Osteocyte (in vitro differentiated cells): ENCODE data around the gene ALOX12B. TPM values are rescaled to one million over a fixed set of nuclear protein-coding genes. Genes with fewer than 3 reads are reported as not detected.

Experiments
- DNase-seq: peaks from one replicate; pipeline ENCODE4 v3.0.0; 2021; ENCODE audit warnings: mixed read lengths; ENCODE audit not compliant: unreplicated experiment; ENCODE audit errors: extremely low spot score
- H3K27ac Mint-ChIP-seq: one replicate; pipeline ENCODE4 v1.8.0; 2021; ENCODE audit warnings: mild to moderate bottlenecking, mixed read lengths; ENCODE audit not compliant: unreplicated experiment
- H3K27me3 Mint-ChIP-seq: one replicate; pipeline ENCODE4 v1.8.0; 2021; ENCODE audit warnings: mixed read lengths; ENCODE audit not compliant: unreplicated experiment
- H3K36me3 Mint-ChIP-seq: one replicate; pipeline ENCODE4 v1.8.0; 2021; ENCODE audit warnings: mixed read lengths; ENCODE audit not compliant: unreplicated experiment
- H3K4me1 Mint-ChIP-seq: one replicate; pipeline ENCODE4 v1.8.0; 2021; ENCODE audit warnings: mixed read lengths; ENCODE audit not compliant: unreplicated experiment
- H3K4me3 Mint-ChIP-seq: one replicate; pipeline ENCODE4 v1.8.0; 2021; ENCODE audit warnings: mild to moderate bottlenecking, moderate library complexity, mixed read lengths; ENCODE audit not compliant: unreplicated experiment
- H3K9me3 Mint-ChIP-seq: one replicate; pipeline ENCODE4 v1.8.0; 2021; ENCODE audit warnings: mixed read lengths; ENCODE audit not compliant: unreplicated experiment
- total RNA-seq: library from RNA; stranded (reverse); gene quantifications from 2 replicates; pipeline ENCODE4 v1.2.1, GENCODE V29; 2021
- TF ChIP-seq, protein P1 (sequence below): fragments of 200-600 bp; sonication (generic); IDR thresholded peaks from 2 replicates; pipeline ENCODE4 v1.5.0; 2021; ENCODE audit warnings: antibody characterized with exemption, mild to moderate bottlenecking, moderate library complexity

The ALOX12B gene
- total RNA-seq, 1 donor from 2014 or later = not detected

DNA sequence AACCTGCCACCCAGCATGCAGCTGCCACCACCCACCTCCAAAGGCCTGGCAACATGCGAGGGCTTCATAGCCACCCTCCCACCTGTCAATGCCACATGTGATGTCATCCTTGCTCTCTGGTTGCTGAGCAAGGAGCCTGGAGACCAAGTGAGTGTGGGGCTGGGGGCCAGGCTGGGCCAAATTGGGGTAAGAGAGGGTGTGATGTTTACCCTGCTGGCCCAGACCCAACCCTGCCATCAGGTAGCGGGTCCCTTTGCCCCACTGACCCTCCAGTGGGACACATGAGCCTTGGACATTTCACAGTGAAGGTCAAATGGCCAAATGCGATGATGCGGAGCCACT, 39.8 kb downstream of the ALOX12B start:
- Mint-ChIP-seq H3K9me3 (no peaks in the 10 kb centered on the region), H3K4me3 (no peak overlapping the region), H3K27me3 (peaks cover 34% of the 10 kb centered on the region), H3K27ac (no peak overlapping the region), H3K4me1 (no peaks in the 10 kb centered on the region), H3K36me3 (no peaks in the 10 kb centered on the region)
- TF ChIP-seq, protein P1, sequence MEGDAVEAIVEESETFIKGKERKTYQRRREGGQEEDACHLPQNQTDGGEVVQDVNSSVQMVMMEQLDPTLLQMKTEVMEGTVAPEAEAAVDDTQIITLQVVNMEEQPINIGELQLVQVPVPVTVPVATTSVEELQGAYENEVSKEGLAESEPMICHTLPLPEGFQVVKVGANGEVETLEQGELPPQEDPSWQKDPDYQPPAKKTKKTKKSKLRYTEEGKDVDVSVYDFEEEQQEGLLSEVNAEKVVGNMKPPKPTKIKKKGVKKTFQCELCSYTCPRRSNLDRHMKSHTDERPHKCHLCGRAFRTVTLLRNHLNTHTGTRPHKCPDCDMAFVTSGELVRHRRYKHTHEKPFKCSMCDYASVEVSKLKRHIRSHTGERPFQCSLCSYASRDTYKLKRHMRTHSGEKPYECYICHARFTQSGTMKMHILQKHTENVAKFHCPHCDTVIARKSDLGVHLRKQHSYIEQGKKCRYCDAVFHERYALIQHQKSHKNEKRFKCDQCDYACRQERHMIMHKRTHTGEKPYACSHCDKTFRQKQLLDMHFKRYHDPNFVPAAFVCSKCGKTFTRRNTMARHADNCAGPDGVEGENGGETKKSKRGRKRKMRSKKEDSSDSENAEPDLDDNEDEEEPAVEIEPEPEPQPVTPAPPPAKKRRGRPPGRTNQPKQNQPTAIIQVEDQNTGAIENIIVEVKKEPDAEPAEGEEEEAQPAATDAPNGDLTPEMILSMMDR = no peak
- no peak for DNase-seq

DNA sequence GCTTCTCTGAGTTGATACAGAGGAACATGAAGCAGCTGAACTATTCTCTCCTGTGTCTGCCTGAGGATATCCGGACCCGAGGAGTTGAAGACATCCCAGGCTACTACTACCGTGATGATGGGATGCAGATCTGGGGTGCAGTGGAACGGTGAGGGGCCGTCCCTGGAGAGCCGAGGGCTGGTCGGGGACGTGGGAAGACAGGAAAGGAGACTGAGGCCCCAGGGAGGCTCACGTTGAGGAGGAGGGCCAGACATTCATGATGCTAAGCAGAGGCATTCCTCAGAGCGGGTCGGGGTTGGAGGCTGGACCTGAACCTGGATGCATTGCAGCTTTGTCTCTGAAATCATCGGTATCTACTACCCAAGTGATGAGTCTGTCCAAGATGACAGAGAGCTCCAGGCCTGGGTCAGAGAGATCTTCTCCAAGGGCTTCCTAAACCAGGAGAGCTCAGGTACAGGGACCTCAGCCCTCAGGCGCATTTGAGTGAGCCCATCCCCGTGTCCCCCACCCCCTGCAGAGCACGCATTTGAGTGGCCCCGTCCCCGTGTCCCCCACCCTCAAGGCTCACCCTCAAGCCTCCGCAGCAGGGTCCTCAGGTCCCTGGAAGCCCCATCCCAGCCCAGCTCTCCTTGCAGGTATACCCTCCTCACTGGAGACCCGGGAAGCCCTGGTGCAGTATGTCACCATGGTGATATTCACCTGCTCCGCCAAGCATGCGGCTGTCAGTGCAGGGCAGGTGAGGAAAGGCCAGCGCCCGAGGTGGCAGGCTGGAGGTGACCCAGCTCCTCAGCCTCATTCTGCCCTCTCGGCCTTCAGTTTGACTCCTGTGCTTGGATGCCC, 40.4 kb downstream of the ALOX12B start:
- TF ChIP-seq, protein P1 = no peak
- H3K9me3 Mint-ChIP-seq = no peaks in the 10 kb centered on the region
- H3K4me3 Mint-ChIP-seq = no peak overlapping the region
- no peak for DNase-seq
- H3K36me3 Mint-ChIP-seq = no peaks in the 10 kb centered on the region
- no peaks in the 10 kb centered on the region for H3K4me1 Mint-ChIP-seq
- H3K27me3 Mint-ChIP-seq = peaks cover 34% of the 10 kb centered on the region
- H3K27ac Mint-ChIP-seq = no peak overlapping the region

DNA sequence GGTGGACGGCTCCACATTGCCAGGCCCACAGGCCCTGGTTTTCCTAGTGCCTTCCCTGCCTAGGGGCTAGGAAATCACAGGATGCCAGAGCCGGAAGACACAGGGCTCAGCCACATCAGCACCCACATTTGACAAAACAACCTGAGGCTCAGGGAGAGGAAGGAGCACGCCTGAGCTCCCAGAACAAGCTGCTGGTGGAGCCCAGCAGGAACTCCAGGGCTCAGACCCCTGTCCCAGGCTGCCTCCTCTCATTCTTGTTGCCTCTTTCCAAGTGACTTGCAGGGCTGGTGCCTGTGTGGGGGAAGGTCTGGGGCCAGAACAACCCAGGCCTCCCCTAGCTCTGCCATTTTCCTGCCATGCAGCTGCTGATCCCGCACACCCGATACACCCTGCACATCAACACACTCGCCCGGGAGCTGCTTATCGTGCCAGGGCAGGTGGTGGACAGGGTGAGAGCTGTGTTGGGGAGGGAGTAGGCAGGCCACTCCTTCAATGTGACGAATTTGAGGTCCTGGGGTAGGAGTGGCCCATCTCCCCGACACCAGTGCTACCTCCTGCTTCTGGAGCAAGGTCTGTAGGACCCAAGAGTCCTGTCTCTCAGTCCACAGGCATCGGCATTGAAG, 41.1 kb downstream of the ALOX12B start:
- DNase-seq = no peak
- TF ChIP-seq, protein P1 = no peak
- Mint-ChIP-seq H3K9me3 (no peaks in the 10 kb centered on the region), H3K27ac (no peak overlapping the region), H3K36me3 (no peaks in the 10 kb centered on the region), H3K4me3 (no peak overlapping the region), H3K4me1 (no peaks in the 10 kb centered on the region), H3K27me3 (peaks cover 27% of the 10 kb centered on the region)

DNA sequence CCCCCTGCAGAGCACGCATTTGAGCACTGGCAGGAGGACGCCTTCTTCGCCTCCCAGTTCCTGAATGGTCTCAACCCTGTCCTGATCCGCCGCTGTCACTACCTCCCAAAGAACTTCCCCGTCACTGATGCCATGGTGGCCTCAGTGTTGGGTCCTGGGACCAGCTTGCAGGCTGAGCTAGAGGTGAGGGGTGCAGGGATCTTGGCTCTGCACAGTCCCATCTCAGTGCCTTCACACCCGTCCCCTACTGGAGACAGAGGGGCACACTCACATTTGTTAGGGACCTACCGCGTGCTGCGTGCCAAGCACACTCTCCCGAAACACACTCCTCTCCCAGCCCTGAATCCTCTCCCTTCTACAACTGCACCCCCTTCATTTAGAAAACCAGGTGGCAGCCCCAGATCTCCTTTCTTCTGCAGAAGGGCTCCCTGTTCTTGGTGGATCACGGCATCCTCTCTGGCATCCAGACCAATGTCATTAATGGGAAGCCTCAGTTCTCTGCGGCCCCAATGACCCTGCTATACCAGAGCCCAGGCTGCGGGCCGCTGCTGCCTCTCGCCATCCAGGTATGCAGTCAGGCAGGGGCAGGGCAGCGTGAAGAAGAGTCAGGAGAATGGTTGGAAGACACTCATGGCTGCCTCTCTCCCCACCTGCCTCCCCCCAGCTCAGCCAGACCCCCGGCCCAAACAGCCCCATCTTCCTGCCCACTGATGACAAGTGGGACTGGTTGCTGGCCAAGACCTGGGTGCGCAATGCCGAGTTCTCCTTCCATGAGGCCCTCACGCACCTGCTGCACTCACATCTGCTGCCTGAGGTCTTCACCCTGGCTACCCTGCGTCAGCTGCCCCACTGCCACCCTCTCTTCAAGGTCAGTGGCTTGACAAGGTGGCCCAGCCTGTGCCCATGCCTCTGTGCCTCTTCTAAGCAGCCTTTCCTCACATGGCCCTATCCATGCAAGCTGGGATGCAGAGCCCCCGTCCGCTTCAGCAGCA, 42.4 kb downstream of the ALOX12B start:
- no peak for DNase-seq
- TF ChIP-seq, protein P1 = no peak

More for the DNA sequence above, 42.4 kb downstream of the ALOX12B start:
- H3K36me3 Mint-ChIP-seq = no peaks in the 10 kb centered on the region
- H3K4me1 Mint-ChIP-seq = no peaks in the 10 kb centered on the region
- H3K27me3 Mint-ChIP-seq = peaks cover 21% of the 10 kb centered on the region
- no peak overlapping the region for H3K27ac Mint-ChIP-seq
- H3K9me3 Mint-ChIP-seq = no peaks in the 10 kb centered on the region
- no peak overlapping the region for H3K4me3 Mint-ChIP-seq
